Activated CD4-positive, alpha-beta memory T cell treated with anti-CD3 and anti-CD28 coated beads for 36 hours (primary cell): ENCODE results near the gene SRPX. TPM values are rescaled to one million over a fixed set of nuclear protein-coding genes. Genes with fewer than 3 reads are reported as not detected.

ENCODE experiments used
- CTCF ChIA-PET: fragments of 350-600 bp; sonication (Branson Sonifier 250); formaldehyde crosslinking; loops from one replicate; lab custom pipeline; 2021; ENCODE audit warnings: antibody characterized with exemption, inconsistent platforms; lab: Charles Lee
- POLR2A ChIA-PET: fragments of 350-600 bp; sonication (Branson Sonifier 250); formaldehyde crosslinking; loops from one replicate; lab custom pipeline; 2021; ENCODE audit warnings: antibody characterized with exemption; lab: Charles Lee
- DNase-seq: peaks from one replicate; pipeline ENCODE4 v3.0.0-alpha.2; 2020
- H3K27ac Mint-ChIP-seq: one replicate; pipeline ENCODE4 v1.8.0; 2021; ENCODE audit warnings: mixed read lengths
- H3K27me3 Mint-ChIP-seq: one replicate; pipeline ENCODE4 v1.8.0; 2021; ENCODE audit warnings: mixed read lengths
- H3K36me3 Mint-ChIP-seq: one replicate; pipeline ENCODE4 v1.8.0; 2021; ENCODE audit warnings: mixed read lengths
- H3K4me1 Mint-ChIP-seq: one replicate; pipeline ENCODE4 v1.8.0; 2021; ENCODE audit warnings: low read depth, mixed read lengths
- H3K4me3 Mint-ChIP-seq: one replicate; pipeline ENCODE4 v1.8.0; 2021; ENCODE audit warnings: mild to moderate bottlenecking, mixed read lengths
- H3K9me3 Mint-ChIP-seq: one replicate; pipeline ENCODE4 v1.8.0; 2021; ENCODE audit warnings: mixed read lengths
- intact Hi-C: fragments of 100-400 bp; cut with micrococcal nuclease; formaldehyde crosslinking; loops from one replicate; pipeline ENCODE4 v1.15.1; 2023
- total RNA-seq, 2 experiments: library from RNA; stranded (reverse); gene quantifications; one replicate each; pipeline ENCODE4 v1.2.3, GENCODE V29; 2021

SRPX gene
- total RNA-seq, 2 experiments from 2014 or later: 0.24 TPM

GRCh38 chrX:38192007-38192810 is 28.5 kb downstream of the SRPX start:
- no peaks in the 10 kb centered on the region for H3K4me1 Mint-ChIP-seq
- no peaks in the 10 kb centered on the region for H3K27me3 Mint-ChIP-seq
- H3K9me3 Mint-ChIP-seq: no peaks in the 10 kb centered on the region
- no peak overlapping the region for H3K27ac Mint-ChIP-seq
- CTCF ChIA-PET: no interaction called here
- POLR2A ChIA-PET: no interaction called here
- H3K4me3 Mint-ChIP-seq: no peak overlapping the region
- DNase-seq: peak; percentile 7
- no peaks in the 10 kb centered on the region for H3K36me3 Mint-ChIP-seq
- intact Hi-C loops: loop anchor here (10.0 kb wide), 1 partner anchor 133 kb away; the partner anchor contains the start of gene RPGR

GRCh38 chrX:38189431-38190250 is 31.0 kb downstream of the SRPX start:
- Mint-ChIP-seq H3K27ac (no peak overlapping the region), H3K9me3 (no peaks in the 10 kb centered on the region), H3K36me3 (no peaks in the 10 kb centered on the region), H3K4me1 (no peaks in the 10 kb centered on the region), H3K27me3 (no peaks in the 10 kb centered on the region), H3K4me3 (no peak overlapping the region)
- no peak for DNase-seq
- ChIA-PET POLR2A (no interaction called here), CTCF (no interaction called here)
- intact Hi-C loops: loop anchor here (10.0 kb wide), 1 partner anchor 135 kb away; the partner anchor contains the start of gene RPGR

GRCh38 chrX:38183596-38183995 is 37.1 kb downstream of the SRPX start:
- H3K4me1 Mint-ChIP-seq: no peaks in the 10 kb centered on the region
- DNase-seq: no peak
- no peaks in the 10 kb centered on the region for H3K27me3 Mint-ChIP-seq
- H3K4me3 Mint-ChIP-seq: no peak overlapping the region
- ChIA-PET POLR2A (no interaction called here), CTCF (interaction anchor here (0.8 kb wide), 1 partner anchor 17 kb away, joined by 4 read pairs; no protein-coding TSS in a partner anchor)
- no peaks in the 10 kb centered on the region for H3K9me3 Mint-ChIP-seq
- H3K36me3 Mint-ChIP-seq: no peaks in the 10 kb centered on the region
- no peak overlapping the region for H3K27ac Mint-ChIP-seq
- intact Hi-C loops: no loop called here

- H3K27me3 Mint-ChIP-seq: no peaks in the 10 kb centered on the region
- H3K4me3 Mint-ChIP-seq: no peak overlapping the region
- H3K4me1 Mint-ChIP-seq: no peaks in the 10 kb centered on the region
- ChIA-PET CTCF (interaction anchor here (2.4 kb wide), 1 partner anchor 15 kb away, joined by 6 read pairs; no protein-coding TSS in a partner anchor), POLR2A (no interaction called here)
- no peaks in the 10 kb centered on the region for H3K9me3 Mint-ChIP-seq
- H3K36me3 Mint-ChIP-seq: no peaks in the 10 kb centered on the region
- H3K27ac Mint-ChIP-seq: no peak overlapping the region
- intact Hi-C loops: no loop called here
- DNase-seq: no peak
Measured at GRCh38 chrX:38181357-38181756, 39.3 kb downstream of the SRPX start.

GRCh38 chrX:38178396-38178795 is 42.3 kb downstream of the SRPX start:
- POLR2A ChIA-PET: no interaction called here
- DNase-seq: no peak
- H3K4me1 Mint-ChIP-seq: no peaks in the 10 kb centered on the region
- H3K27ac Mint-ChIP-seq: no peak overlapping the region
- no peaks in the 10 kb centered on the region for H3K27me3 Mint-ChIP-seq
- H3K4me3 Mint-ChIP-seq: no peak overlapping the region
- intact Hi-C loops: no loop called here
- no peaks in the 10 kb centered on the region for H3K9me3 Mint-ChIP-seq
- no peaks in the 10 kb centered on the region for H3K36me3 Mint-ChIP-seq
- CTCF ChIA-PET: no interaction called here

GRCh38 chrX:38175139-38175538 is 45.5 kb downstream of the SRPX start:
- Mint-ChIP-seq H3K27ac (no peak overlapping the region), H3K36me3 (no peaks in the 10 kb centered on the region), H3K4me1 (no peaks in the 10 kb centered on the region), H3K27me3 (no peaks in the 10 kb centered on the region), H3K4me3 (no peak overlapping the region), H3K9me3 (no peaks in the 10 kb centered on the region)
- DNase-seq: peak; percentile 10
- ChIA-PET CTCF (interaction anchor here (0.8 to 1.9 kb wide), 4 partner anchors 9 to 431 kb away, joined by 3 to 8 read pairs (median 4); no protein-coding TSS in a partner anchor), POLR2A (no interaction called here)
- intact Hi-C loops: no loop called here

- ChIA-PET CTCF (interaction anchor here (0.6 to 0.7 kb wide), 2 partner anchors 297 to 419 kb away, joined by 3 to 7 read pairs; no protein-coding TSS in a partner anchor), POLR2A (no interaction called here)
- H3K9me3 Mint-ChIP-seq: no peaks in the 10 kb centered on the region
- H3K36me3 Mint-ChIP-seq: no peaks in the 10 kb centered on the region
- no peak for DNase-seq
- no peaks in the 10 kb centered on the region for H3K4me1 Mint-ChIP-seq
- intact Hi-C loops: no loop called here
- H3K4me3 Mint-ChIP-seq: no peak overlapping the region
- no peaks in the 10 kb centered on the region for H3K27me3 Mint-ChIP-seq
- no peak overlapping the region for H3K27ac Mint-ChIP-seq
Measured at GRCh38 chrX:38172596-38172995, 48.1 kb downstream of the SRPX start.

- Mint-ChIP-seq H3K4me3 (no peak overlapping the region), H3K27ac (no peak overlapping the region), H3K9me3 (no peaks in the 10 kb centered on the region), H3K36me3 (no peaks in the 10 kb centered on the region), H3K4me1 (no peaks in the 10 kb centered on the region), H3K27me3 (no peaks in the 10 kb centered on the region)
- no peak for DNase-seq
- intact Hi-C loops: no loop called here
- POLR2A ChIA-PET: no interaction called here
- CTCF ChIA-PET: interaction anchor here (1.2 kb wide), 1 partner anchor 244 kb away, joined by 3 read pairs; no protein-coding TSS in a partner anchor
Measured at GRCh38 chrX:38170556-38170955, 50.1 kb downstream of the SRPX start.

GRCh38 chrX:38166478-38167083 is 54.1 kb downstream of the SRPX start:
- Mint-ChIP-seq H3K4me1 (no peaks in the 10 kb centered on the region), H3K36me3 (no peaks in the 10 kb centered on the region), H3K4me3 (no peak overlapping the region), H3K9me3 (no peaks in the 10 kb centered on the region), H3K27me3 (no peaks in the 10 kb centered on the region), H3K27ac (no peak overlapping the region)
- ChIA-PET CTCF (interaction anchor here (0.7 to 3.4 kb wide), 19 partner anchors 9 to 423 kb away, joined by 3 to 24 read pairs (median 4); no protein-coding TSS in a partner anchor), POLR2A (no interaction called here)
- DNase-seq: no peak
- intact Hi-C loops: loop anchor here (1.0 kb wide), 1 partner anchor 240 kb away; no protein-coding TSS in a partner anchor

- POLR2A ChIA-PET: no interaction called here
- no peaks in the 10 kb centered on the region for H3K27me3 Mint-ChIP-seq
Measured at GRCh38 chrX:38165023-38165422, 55.6 kb downstream of the SRPX start.

GRCh38 chrX:38163193-38163592 is 57.5 kb downstream of the SRPX start:
- no peak for DNase-seq
- Mint-ChIP-seq H3K27ac (no peak overlapping the region), H3K27me3 (no peaks in the 10 kb centered on the region), H3K9me3 (no peaks in the 10 kb centered on the region), H3K4me3 (no peak overlapping the region), H3K4me1 (no peaks in the 10 kb centered on the region), H3K36me3 (no peaks in the 10 kb centered on the region)
- ChIA-PET CTCF (no interaction called here), POLR2A (no interaction called here)
- intact Hi-C loops: no loop called here

More at GRCh38 chrX:38165023-38165422, 55.6 kb downstream of the SRPX start:
- no peak overlapping the region for H3K4me3 Mint-ChIP-seq
- intact Hi-C loops: no loop called here
- CTCF ChIA-PET: interaction anchor here (2.3 to 3.4 kb wide), 3 partner anchors 234 to 238 kb away, joined by 9 to 24 read pairs (median 14); no protein-coding TSS in a partner anchor
- H3K4me1 Mint-ChIP-seq: no peaks in the 10 kb centered on the region
- no peak overlapping the region for H3K27ac Mint-ChIP-seq
- H3K36me3 Mint-ChIP-seq: no peaks in the 10 kb centered on the region
- no peak for DNase-seq
- H3K9me3 Mint-ChIP-seq: no peaks in the 10 kb centered on the region
